Mesothelial cell of epicardium (in vitro differentiated cells): ENCODE data around the gene MRPL22. TPM values are rescaled to one million over a fixed set of nuclear protein-coding genes. Genes with fewer than 3 reads are reported as not detected.
"Not testable (repeated sequence)": the region's sequence is repeated elsewhere in the genome, so short reads cannot be mapped to it uniquely, and the experiment has no call there.

Source experiments
- DNase-seq, 2 experiments: peaks; one replicate each; pipeline ENCODE4 v3.0.0; 2021; ENCODE audit warnings: low spot score in 2 of 2; ENCODE audit not compliant: unreplicated experiment in 2 of 2
- H3K27ac Mint-ChIP-seq: 2 replicates; pipeline ENCODE4 v1.8.0; 2021; ENCODE audit warnings: mixed read lengths
- H3K27me3 Mint-ChIP-seq: 2 replicates; pipeline ENCODE4 v1.8.0; 2021; ENCODE audit warnings: low read depth, mixed read lengths
- H3K36me3 Mint-ChIP-seq: 2 replicates; pipeline ENCODE4 v1.8.0; 2021; ENCODE audit warnings: mixed read lengths
- H3K4me1 Mint-ChIP-seq: 2 replicates; pipeline ENCODE4 v1.8.0; 2021; ENCODE audit warnings: mixed read lengths
- H3K4me3 Mint-ChIP-seq: 2 replicates; pipeline ENCODE4 v1.8.0; 2021; ENCODE audit warnings: mild to moderate bottlenecking, moderate library complexity, mixed read lengths
- H3K9me3 Mint-ChIP-seq: 2 replicates; pipeline ENCODE4 v1.8.0; 2021; ENCODE audit warnings: mixed read lengths
- total RNA-seq: library from RNA; stranded (reverse); gene quantifications from 3 replicates; pipeline ENCODE4 v1.2.1, GENCODE V29; 2021
- TF ChIP-seq, protein P1 (sequence below): fragments of 200-600 bp; sonication (generic); IDR thresholded peaks from one replicate; pipeline ENCODE4 v1.5.0; 2021; ENCODE audit warnings: antibody characterized with exemption; ENCODE audit not compliant: unreplicated experiment

The MRPL22 gene
- total RNA-seq, 1 donor from 2014 or later, result 36.0 TPM

DNA sequence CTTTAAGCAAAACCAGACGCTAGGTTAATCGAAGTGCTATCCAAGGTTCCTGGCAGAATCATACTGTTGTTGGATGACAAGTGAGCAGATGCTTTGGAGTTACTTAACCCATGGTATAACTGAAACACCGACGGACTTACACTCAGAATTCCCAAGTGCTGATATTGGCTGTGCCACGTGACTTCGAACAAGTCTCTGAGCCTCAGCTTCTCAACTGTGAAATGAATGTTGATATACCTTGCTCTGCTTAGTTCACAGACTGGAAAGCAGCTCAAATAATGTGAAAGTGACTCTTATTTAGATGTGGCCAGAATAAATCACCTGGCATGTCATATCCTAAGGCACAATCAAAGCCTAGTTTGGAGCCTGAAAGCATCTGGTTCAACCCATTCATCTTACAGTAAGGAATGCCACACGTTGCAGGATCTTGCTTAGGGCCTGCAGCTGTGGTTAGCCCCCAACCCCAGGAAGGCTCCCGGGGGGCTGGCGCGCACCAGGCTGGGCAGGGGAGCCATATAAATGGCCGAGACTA is 3.6 kb upstream of the MRPL22 start:
- Mint-ChIP-seq H3K27me3 (no peaks in the 10 kb centered on the region), H3K36me3 (peaks cover 17% of the 10 kb centered on the region), H3K27ac (peak overlapping the region; percentile 87), H3K9me3 (no peaks in the 10 kb centered on the region), H3K4me1 (peaks cover 24% of the 10 kb centered on the region), H3K4me3 (peak overlapping the region; percentile 89)
- DNase-seq, result no peak
- TF ChIP-seq, protein P1, sequence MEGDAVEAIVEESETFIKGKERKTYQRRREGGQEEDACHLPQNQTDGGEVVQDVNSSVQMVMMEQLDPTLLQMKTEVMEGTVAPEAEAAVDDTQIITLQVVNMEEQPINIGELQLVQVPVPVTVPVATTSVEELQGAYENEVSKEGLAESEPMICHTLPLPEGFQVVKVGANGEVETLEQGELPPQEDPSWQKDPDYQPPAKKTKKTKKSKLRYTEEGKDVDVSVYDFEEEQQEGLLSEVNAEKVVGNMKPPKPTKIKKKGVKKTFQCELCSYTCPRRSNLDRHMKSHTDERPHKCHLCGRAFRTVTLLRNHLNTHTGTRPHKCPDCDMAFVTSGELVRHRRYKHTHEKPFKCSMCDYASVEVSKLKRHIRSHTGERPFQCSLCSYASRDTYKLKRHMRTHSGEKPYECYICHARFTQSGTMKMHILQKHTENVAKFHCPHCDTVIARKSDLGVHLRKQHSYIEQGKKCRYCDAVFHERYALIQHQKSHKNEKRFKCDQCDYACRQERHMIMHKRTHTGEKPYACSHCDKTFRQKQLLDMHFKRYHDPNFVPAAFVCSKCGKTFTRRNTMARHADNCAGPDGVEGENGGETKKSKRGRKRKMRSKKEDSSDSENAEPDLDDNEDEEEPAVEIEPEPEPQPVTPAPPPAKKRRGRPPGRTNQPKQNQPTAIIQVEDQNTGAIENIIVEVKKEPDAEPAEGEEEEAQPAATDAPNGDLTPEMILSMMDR, result no peak

DNA sequence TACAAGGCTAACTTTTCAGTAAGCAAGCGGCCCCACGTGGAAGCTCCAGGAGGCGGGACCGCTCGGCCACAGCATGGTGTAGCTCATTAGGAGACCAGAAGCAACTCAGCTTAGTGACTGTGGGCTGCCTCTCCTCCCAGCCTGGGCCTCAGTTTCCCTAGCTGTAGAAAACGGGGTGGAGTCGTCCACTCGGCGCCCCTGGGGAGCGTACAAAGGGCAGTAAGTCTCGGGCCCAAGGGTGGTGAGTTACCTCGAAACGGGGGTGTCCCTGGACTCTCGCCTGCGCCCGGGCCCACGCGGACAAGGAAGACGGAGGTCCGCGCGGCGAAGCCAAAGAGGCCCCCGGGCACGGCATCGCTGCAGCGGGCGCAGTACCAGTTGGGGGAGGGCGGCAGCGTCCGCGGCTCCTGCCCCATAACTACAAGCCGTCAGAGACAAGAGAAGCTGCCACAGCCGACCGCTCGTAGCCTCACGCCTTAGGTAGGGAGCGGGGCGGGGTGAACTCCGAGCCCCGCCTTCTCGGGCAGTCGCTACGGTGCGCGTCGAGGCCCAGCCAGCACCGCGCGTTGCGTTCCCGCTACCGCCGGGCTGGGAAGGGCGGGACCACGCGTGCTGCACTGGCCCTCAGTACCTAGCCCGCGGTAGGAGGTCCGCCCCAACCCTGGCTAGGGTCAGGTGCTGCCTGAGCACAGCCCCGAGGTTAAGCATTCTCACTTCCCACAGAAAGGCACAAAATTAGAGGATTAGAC is 3.0 kb upstream of the MRPL22 start, which contains the start of gene GEMIN5:
Gene GEMIN5, minus strand, starts transcription at position 494 of the 749 bp plus-strand sequence. Its CDS starts 78 bp downstream, at position 416.
- Mint-ChIP-seq H3K27ac (peak within 1 kb of the TSS; percentile 87), H3K36me3 (peaks cover 17% of the 10 kb centered on the region), H3K4me1 (peaks cover 28% of the 10 kb centered on the region), H3K9me3 (no peaks in the 10 kb centered on the region), H3K27me3 (no peaks in the 10 kb centered on the region), H3K4me3 (peak within 1 kb of the TSS; percentile 89)
- TF ChIP-seq, protein P1, result no peak
- peak; percentile 66 to 81 for DNase-seq

DNA sequence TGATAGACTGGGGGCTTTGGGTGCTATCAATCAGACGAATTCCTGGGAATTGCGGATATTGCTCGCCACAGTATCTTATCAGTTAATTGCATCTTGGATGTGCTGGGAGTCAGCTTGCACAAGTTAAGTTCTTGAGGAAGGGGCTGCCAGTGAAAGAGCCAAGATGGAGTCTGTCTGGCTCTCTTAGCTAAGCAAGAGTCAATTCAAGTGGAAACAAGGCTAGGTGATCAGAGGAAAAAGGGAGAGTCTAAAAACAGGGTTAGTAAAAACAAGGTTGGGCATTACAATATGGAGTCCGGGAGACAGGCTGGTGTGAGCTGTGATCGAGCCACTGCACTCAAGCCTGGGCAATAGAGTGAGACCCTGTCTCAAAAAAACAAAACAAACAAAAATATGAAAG is 1.5 kb upstream of the MRPL22 start:
- peak overlapping the region; percentile 60 for H3K27ac Mint-ChIP-seq

DNA sequence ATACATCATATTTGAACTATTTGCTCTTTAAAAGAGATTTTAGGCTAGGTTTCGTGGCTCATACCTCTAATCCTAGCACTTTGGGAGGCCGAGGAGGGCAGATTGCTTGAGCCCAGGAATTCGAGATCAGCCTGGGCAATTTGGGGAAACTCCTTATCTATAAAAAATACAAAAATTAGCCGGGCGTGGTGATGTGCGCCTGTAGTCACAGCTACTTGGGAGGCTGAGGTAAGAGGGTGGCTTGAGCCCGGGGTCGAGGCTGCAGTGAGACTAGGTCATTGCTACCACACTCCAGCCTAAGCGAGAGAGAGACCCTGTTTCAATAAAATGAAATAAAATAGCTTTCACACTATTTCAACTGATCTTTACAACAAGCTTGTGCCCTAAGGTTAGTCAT is 500 bp upstream of the MRPL22 start:
- peak overlapping the region; percentile 98 for H3K27ac Mint-ChIP-seq
- H3K27me3 Mint-ChIP-seq, result no peaks in the 10 kb centered on the region
- TF ChIP-seq, protein P1, result no peak
- peaks cover 32% of the 10 kb centered on the region for H3K4me1 Mint-ChIP-seq
- peaks cover 4% of the 10 kb centered on the region for H3K36me3 Mint-ChIP-seq
- DNase-seq, result no peak
- H3K4me3 Mint-ChIP-seq, result peak overlapping the region; percentile 98
- H3K9me3 Mint-ChIP-seq, result no peaks in the 10 kb centered on the region

More for the DNA sequence above, 1.5 kb upstream of the MRPL22 start:
- H3K4me1 Mint-ChIP-seq, result peaks cover 32% of the 10 kb centered on the region
- peaks cover 14% of the 10 kb centered on the region for H3K36me3 Mint-ChIP-seq
- H3K4me3 Mint-ChIP-seq, result peak overlapping the region; percentile 98
- not testable (repeated sequence) for H3K27me3 Mint-ChIP-seq, DNase-seq, H3K9me3 Mint-ChIP-seq

DNA sequence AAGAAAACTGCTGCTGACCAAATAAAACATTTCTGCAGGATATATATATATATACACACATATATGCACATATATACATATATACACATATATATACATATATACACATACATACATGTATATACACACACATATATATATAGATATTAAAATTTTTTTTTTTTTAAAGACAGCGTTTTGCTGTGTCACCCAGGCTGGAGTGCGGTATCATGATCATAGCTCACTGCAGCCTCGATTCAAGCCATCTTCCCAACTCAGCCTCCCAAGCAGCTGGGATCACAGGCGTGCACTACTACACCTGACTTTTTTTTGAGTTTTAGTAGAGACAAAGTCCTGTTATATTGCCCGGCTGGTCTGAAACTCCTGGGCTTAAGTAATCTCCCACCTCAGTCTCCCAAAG is 2.7 kb downstream of the MRPL22 start:
- DNase-seq, result no peak
- Mint-ChIP-seq H3K4me1 (peaks cover 23% of the 10 kb centered on the region), H3K9me3 (no peaks in the 10 kb centered on the region), H3K27me3 (no peaks in the 10 kb centered on the region), H3K27ac (no peak overlapping the region), H3K36me3 (no peaks in the 10 kb centered on the region), H3K4me3 (no peak overlapping the region)
- TF ChIP-seq, protein P1, result no peak

DNA sequence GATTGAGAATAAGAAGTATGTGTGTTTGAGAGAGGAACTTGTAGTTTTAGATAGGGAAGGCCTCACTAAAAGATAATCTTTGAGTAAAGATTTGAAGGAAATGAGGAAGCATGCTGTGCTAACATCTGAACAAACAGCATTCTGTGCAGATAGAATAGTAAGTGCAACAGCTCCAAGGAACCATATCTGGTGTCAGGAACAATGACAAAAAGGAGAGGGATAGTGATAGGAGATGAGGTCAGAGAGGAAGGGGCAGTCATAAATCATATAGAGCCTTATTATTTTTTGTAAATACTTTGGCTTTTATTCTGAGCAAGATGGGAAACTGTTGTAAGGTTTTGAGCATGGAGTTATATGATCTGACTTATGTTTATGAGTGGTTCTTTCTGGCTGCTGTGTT is 3.8 kb downstream of the MRPL22 start:
- peaks cover 19% of the 10 kb centered on the region for H3K4me1 Mint-ChIP-seq
- DNase-seq, result no peak
- no peaks in the 10 kb centered on the region for H3K36me3 Mint-ChIP-seq
- TF ChIP-seq, protein P1, result no peak
- H3K27me3 Mint-ChIP-seq, result no peaks in the 10 kb centered on the region
- H3K27ac Mint-ChIP-seq, result no peak overlapping the region
- H3K4me3 Mint-ChIP-seq, result no peak overlapping the region
- no peaks in the 10 kb centered on the region for H3K9me3 Mint-ChIP-seq
